ENCODE measurements around the gene SEPTIN12. TPM values are rescaled to one million over a fixed set of nuclear protein-coding genes. Genes with fewer than 3 reads are reported as not detected.

The SEPTIN12 gene
- total and polyA plus RNA-seq, 2 of the 8 experiments (the other 6 are each of a cell fraction or from before 2014, with no cell fraction given): 0.24 TPM; not detected in 1

DNA sequence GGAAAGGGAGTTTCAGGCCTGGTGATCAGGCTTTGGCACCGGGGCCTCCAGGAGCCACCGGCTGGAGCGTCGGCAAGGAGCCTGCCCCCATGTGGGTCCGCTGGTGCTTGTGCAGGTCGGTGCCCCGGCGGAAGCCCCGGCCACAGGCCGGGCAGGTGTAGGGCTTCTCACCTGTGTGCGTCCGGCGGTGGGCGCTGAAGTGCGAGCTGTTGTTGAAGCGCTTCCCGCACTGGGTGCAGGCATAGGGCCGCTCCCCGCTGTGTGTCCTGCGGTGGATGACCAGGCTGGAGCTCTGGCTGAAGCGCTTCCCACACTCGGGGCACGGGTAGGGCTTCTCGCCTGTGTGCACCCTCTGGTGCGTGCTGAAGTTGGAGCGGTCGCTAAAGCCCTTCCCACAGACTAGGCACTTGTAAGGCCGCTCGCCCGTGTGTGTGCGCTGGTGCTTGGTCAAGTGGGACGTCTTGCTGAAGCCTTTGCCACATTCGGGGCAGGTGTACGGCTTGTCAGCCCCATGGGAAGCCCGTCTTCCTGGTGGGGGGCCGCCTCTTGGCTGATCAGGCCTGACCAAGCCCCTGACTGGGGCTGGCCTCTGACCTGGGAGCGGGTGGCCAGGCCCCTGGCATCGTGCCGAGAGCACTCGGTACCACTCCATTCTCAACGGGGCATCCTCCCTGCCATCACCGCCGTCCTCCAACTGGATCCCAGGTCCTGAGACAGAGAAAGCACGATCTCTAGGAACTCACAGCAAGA is 35.6 kb downstream of the SEPTIN12 start:
- Histone ChIP-seq H3K23me2 (ENCODE audit: low read depth, low read length) (no peaks in the 10 kb centered on the region), H3K4ac (replicated peaks; ENCODE audit: insufficient read length, low read depth, low read length) (no peak overlapping the region), H2AFZ (ENCODE audit: low read length) (no peak overlapping the region), H4K8ac (ENCODE audit: extremely low read depth, insufficient read depth, low read length) (peak overlapping the region; percentile 11; the same call in 1 of the 2 replicates), H3K18ac (ENCODE audit: extremely low read depth, low read length) (no peak overlapping the region), H3K9me3 (ENCODE audit: insufficient read depth in 2 of 2, low read depth in 1 of 2, low read length in 1 of 2) (peaks cover 0 to 5% of the 10 kb centered on the region in 2 experiments; a peak in 1 of 4 replicates), H3K23ac (ENCODE audit: insufficient read length) (no peak overlapping the region), H4K5ac (ENCODE audit: insufficient read length, low read depth, low read length) (no peak overlapping the region), H3K14ac (ENCODE audit: insufficient read length) (no peak overlapping the region), H3K4me2 (ENCODE audit: insufficient read depth in 1 of 2, low read depth in 2 of 2, low read length in 2 of 2) (no peak overlapping the region), H2AK5ac (ENCODE audit: low read depth, low read length) (no peak overlapping the region), H3K79me2 (ENCODE audit: control insufficient read depth in 1 of 2, insufficient read depth in 2 of 2, low read length in 2 of 2) (no peaks in the 10 kb centered on the region), H3K56ac (replicated peaks; ENCODE audit: insufficient read length, low read depth, low read length) (no peak overlapping the region), H3K36me3 (ENCODE audit: control insufficient read depth in 2 of 4, insufficient read depth in 4 of 4, low read length in 3 of 4) (peaks cover 3 to 31% (median 22%) of the 10 kb centered on the region in 4 experiments; a peak in 6 of 8 replicates), H3K9ac (replicated peaks in 1 of 4; ENCODE audit: extremely low read depth in 1 of 4, low read depth in 3 of 4, low read length in 3 of 4) (no peak overlapping the region), H3K4me1 (replicated peaks in 1 of 4; ENCODE audit: control insufficient read depth in 3 of 4, insufficient read depth in 4 of 4, low read length in 3 of 4) (no peaks in the 10 kb centered on the region), H3K27ac (ENCODE audit: low read depth, low read length) (no peak overlapping the region), H3K27me3 (replicated peaks in 1 of 4; ENCODE audit: control insufficient read depth in 3 of 4, extremely low read depth in 1 of 4, insufficient read depth in 3 of 4, low read length in 3 of 4) (no peaks in the 10 kb centered on the region), H2BK20ac (ENCODE audit: low read length) (no peak overlapping the region), H4K20me1 (replicated peaks in 1 of 2; ENCODE audit: control insufficient read depth in 1 of 2, insufficient read depth in 2 of 2, low read length in 2 of 2) (peaks cover 0 to 3% of the 10 kb centered on the region in 2 experiments), H2BK15ac (ENCODE audit: low read length) (no peak overlapping the region), H2BK5ac (ENCODE audit: low read depth, low read length) (no peak overlapping the region), H4K91ac (replicated peaks; ENCODE audit: insufficient read length, low read length) (no peak overlapping the region), H3K4me3 (ENCODE audit: extremely low read depth in 1 of 4, insufficient read depth in 2 of 4, low read depth in 3 of 4, low read length in 4 of 4) (no peak overlapping the region), H3K79me1 (ENCODE audit: low read depth, low read length) (no peaks in the 10 kb centered on the region; the same call in none of the 2 replicates), H2BK120ac (replicated peaks; ENCODE audit: low read depth, low read length) (no peak overlapping the region), H2BK12ac (ENCODE audit: low read depth, low read length) (no peak overlapping the region)
- 97% methylated on average over 44 of the region's 44 CpGs; no CpG with 5 or more reads in 1 of the 2 experiments for WGBS, 2 experiments (ENCODE audit: extremely low coverage in 1 of 2, insufficient coverage in 1 of 2, insufficient read length in 1 of 2, insufficient replicate concordance in 2 of 2, low coverage in 1 of 2, low lambda C conversion rate in 2 of 2, missing lambda C conversion rate in 1 of 2)
- ChIA-PET POLR2A (ENCODE audit: partially characterized antibody) (interaction anchor here (1.0 to 2.9 kb wide), 3 partner anchors 8 to 18 kb away, joined by 4 to 16 read pairs (median 6); partner anchors contain the start of genes ANKS3 and DNAAF8), CTCF (ENCODE audit: partially characterized antibody) (interaction anchor here (1.0 kb wide), 1 partner anchor 14 kb away, joined by 3 read pairs; no protein-coding TSS in a partner anchor)
- DNase-seq (ENCODE audit: low read depth in 1 of 2, low spot score in 2 of 2) (no peak), FAIRE-seq (no peak)
- no peak for TF ChIP-seq RBBP5 (IDR thresholded peaks at IDR 0.05; ENCODE audit: borderline replicate concordance, low read depth, low read length)
- no peak for TF ChIP-seq CTBP2 (IDR thresholded peaks at IDR 0.05; ENCODE audit: borderline replicate concordance, insufficient read depth, insufficient read length, low read length)
- TF ChIP-seq CHD2 (IDR thresholded peaks at IDR 0.05; ENCODE audit: low read length): no peak
- no peak for TF ChIP-seq KDM5A (IDR thresholded peaks at IDR 0.05; ENCODE audit: low read length)
- TF ChIP-seq ASH2L (IDR thresholded peaks at IDR 0.05; ENCODE audit: low read length): no peak
- TF ChIP-seq POU5F1 (IDR thresholded peaks at IDR 0.05; ENCODE audit: low read depth, low read length): no peak
- TF ChIP-seq EZH2 (IDR thresholded peaks at IDR 0.05; ENCODE audit: low read depth, low read length, severe bottlenecking): no peak
- TF ChIP-seq TAF1 (IDR thresholded peaks at IDR 0.05; ENCODE audit: low read depth, low read length): no peak
- TF ChIP-seq BRCA1 (IDR thresholded peaks at IDR 0.05; ENCODE audit: low read depth, low read length): no peak
- TF ChIP-seq POLR2AphosphoS5 (IDR thresholded peaks at IDR 0.05; ENCODE audit: low read depth, low read length): no peak
- no peak for TF ChIP-seq TBP (IDR thresholded peaks at IDR 0.05; ENCODE audit: low read depth, low read length)
- TF ChIP-seq TAF7 (optimal IDR thresholded peaks at IDR 0.05; ENCODE audit: borderline replicate concordance, low read depth, low read length): no peak

Measured in H1 (cell line).